MCF 10A (cell line): Measurements from ENCODE around the gene EHD3. TPM values are rescaled to one million over a fixed set of nuclear protein-coding genes. Genes with fewer than 3 reads are reported as not detected.

Experiments
- BruUV-seq: library from RNA; stranded (reverse); fragments of 400-500 nt; replicated peaks from 2 replicates; lab custom pipeline; 2021; lab: Mats Ljungman, UMichigan
- CTCF ChIA-PET: fragments of 300-600 bp; sonication (Branson Sonifier 250); formaldehyde crosslinking; extraction: SDS; loops from one replicate; lab custom pipeline; 2021; ENCODE audit warnings: antibody characterized with exemption, inconsistent platforms; lab: Yijun Ruan, JAX
- POLR2A ChIA-PET: fragments of 300-600, 350-650 bp; sonication (Branson Sonifier 250); formaldehyde crosslinking; extraction: SDS; loops from one replicate; lab custom pipeline; 2020; ENCODE audit warnings: antibody characterized with exemption, inconsistent platforms; lab: Yijun Ruan, JAX
- DNase-seq: peaks from one replicate; pipeline ENCODE4 v3.0.0-alpha.2; 2018; ENCODE audit not compliant: unreplicated experiment
- H3K27ac Mint-ChIP-seq: one replicate; pipeline ENCODE4 v1.8.0; 2022; ENCODE audit warnings: mild to moderate bottlenecking, low read depth, mixed read lengths; ENCODE audit not compliant: unreplicated experiment
- H3K27me3 Mint-ChIP-seq: one replicate; pipeline ENCODE4 v1.8.0; 2022; ENCODE audit warnings: mixed read lengths; ENCODE audit not compliant: insufficient read depth, unreplicated experiment
- H3K36me3 Mint-ChIP-seq: one replicate; pipeline ENCODE4 v1.8.0; 2022; ENCODE audit warnings: mild to moderate bottlenecking, moderate library complexity, mixed read lengths; ENCODE audit not compliant: insufficient read depth, unreplicated experiment
- H3K4me1 Mint-ChIP-seq: one replicate; pipeline ENCODE4 v1.8.0; 2022; ENCODE audit warnings: mixed read lengths; ENCODE audit not compliant: insufficient read depth, unreplicated experiment
- H3K4me3 Mint-ChIP-seq: one replicate; pipeline ENCODE4 v1.8.0; 2022; ENCODE audit warnings: mild to moderate bottlenecking, moderate library complexity, mixed read lengths; ENCODE audit not compliant: unreplicated experiment
- H3K9me3 Mint-ChIP-seq: one replicate; pipeline ENCODE4 v1.8.0; 2022; ENCODE audit warnings: mixed read lengths; ENCODE audit not compliant: unreplicated experiment
- intact Hi-C: fragments of 100-400 bp; cut with micrococcal nuclease; formaldehyde crosslinking; loops from 2 replicates; pipeline ENCODE4 v1.14.1; 2022
- total RNA-seq: library from RNA; stranded (reverse); gene quantifications from 2 replicates; pipeline ENCODE4 v1.2.3, GENCODE V29; 2022
- TF ChIP-seq, protein P1 (sequence below): fragments of 200-600 bp; IDR thresholded peaks from one replicate; pipeline ENCODE4 v1.8.0; 2022; ENCODE audit warnings: antibody characterized with exemption, mild to moderate bottlenecking; ENCODE audit not compliant: unreplicated experiment

The EHD3 gene
- total RNA-seq, 1 experiment from 2014 or later, result 0.49 TPM

DNA sequence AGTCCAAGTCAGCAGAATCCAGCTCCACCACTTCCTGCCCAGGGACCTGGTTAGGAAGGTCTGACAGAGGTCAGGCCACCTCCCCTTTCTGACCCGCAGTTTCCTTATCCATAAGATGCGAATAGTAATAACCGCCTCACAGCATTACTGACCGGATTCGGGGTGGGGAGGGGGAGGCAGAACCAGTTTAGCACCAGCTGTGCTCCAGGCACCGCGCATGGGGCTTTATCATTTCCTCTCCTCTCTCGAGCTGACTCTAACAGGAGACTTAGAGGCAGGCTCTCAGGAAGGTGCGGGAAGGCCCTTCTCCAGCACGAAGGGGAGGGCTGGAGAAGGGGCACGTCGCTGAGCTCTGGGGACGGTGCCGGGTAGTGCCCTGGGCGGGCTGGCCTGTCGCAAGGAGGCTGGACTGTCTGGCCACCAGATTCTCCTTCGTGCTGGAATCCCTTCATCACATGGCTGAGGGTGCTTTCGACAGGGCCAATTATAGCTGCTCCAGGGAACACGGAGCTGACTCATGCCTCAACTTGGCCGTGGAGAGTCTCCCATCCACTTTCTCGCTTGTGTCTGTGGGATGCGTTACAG, 5.7 kb downstream of the EHD3 start:
- POLR2A ChIA-PET, result no interaction called here
- Mint-ChIP-seq H3K4me3 (no peak overlapping the region), H3K27me3 (no peaks in the 10 kb centered on the region), H3K27ac (no peak overlapping the region), H3K36me3 (no peaks in the 10 kb centered on the region), H3K9me3 (no peaks in the 10 kb centered on the region), H3K4me1 (no peaks in the 10 kb centered on the region)
- CTCF ChIA-PET, result no interaction called here
- no TSS peak for BruUV-seq
- no peak for DNase-seq
- intact Hi-C loops, result no loop called here
- TF ChIP-seq, protein P1, sequence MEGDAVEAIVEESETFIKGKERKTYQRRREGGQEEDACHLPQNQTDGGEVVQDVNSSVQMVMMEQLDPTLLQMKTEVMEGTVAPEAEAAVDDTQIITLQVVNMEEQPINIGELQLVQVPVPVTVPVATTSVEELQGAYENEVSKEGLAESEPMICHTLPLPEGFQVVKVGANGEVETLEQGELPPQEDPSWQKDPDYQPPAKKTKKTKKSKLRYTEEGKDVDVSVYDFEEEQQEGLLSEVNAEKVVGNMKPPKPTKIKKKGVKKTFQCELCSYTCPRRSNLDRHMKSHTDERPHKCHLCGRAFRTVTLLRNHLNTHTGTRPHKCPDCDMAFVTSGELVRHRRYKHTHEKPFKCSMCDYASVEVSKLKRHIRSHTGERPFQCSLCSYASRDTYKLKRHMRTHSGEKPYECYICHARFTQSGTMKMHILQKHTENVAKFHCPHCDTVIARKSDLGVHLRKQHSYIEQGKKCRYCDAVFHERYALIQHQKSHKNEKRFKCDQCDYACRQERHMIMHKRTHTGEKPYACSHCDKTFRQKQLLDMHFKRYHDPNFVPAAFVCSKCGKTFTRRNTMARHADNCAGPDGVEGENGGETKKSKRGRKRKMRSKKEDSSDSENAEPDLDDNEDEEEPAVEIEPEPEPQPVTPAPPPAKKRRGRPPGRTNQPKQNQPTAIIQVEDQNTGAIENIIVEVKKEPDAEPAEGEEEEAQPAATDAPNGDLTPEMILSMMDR, result no peak

- POLR2A ChIA-PET, result no interaction called here
- Mint-ChIP-seq H3K27ac (no peak overlapping the region), H3K4me1 (no peaks in the 10 kb centered on the region), H3K27me3 (no peaks in the 10 kb centered on the region), H3K9me3 (no peaks in the 10 kb centered on the region), H3K4me3 (no peak overlapping the region), H3K36me3 (no peaks in the 10 kb centered on the region)
- no TSS peak for BruUV-seq
- intact Hi-C loops, result no loop called here
- no peak for DNase-seq
- TF ChIP-seq, protein P1, result no peak
- CTCF ChIA-PET, result no interaction called here
Observed at GRCh38 chr2:31240381-31241365, 6.7 kb downstream of the EHD3 start.

GRCh38 chr2:31241625-31242270, 7.8 kb downstream of the EHD3 start:
- Mint-ChIP-seq H3K4me1 (no peaks in the 10 kb centered on the region), H3K4me3 (no peak overlapping the region), H3K36me3 (no peaks in the 10 kb centered on the region), H3K27me3 (no peaks in the 10 kb centered on the region), H3K9me3 (no peaks in the 10 kb centered on the region), H3K27ac (no peak overlapping the region)
- CTCF ChIA-PET, result no interaction called here
- TF ChIP-seq, protein P1, result no peak
- no TSS peak for BruUV-seq
- intact Hi-C loops, result no loop called here
- POLR2A ChIA-PET, result no interaction called here
- peak; percentile 16 for DNase-seq

DNA sequence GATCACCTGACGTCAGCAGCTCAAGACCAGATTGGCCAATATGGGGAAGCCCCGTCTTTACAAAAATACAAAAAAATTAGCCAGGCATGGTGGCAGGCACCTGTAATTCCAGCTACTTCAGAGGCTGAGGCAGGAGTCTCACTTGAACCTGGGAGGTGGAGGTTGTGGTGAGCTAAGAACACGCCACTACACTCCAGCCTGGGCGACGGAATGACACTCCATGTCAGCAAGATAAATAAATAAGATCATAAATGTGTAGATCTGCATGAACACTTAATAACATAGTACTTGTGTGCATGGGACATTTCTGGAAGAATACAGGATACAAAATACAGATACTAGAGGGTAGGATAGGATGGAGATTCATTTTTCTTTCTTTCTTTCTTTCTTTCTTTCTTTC, 9.1 kb downstream of the EHD3 start:
- BruUV-seq, result no TSS peak
- no peaks in the 10 kb centered on the region for H3K27me3 Mint-ChIP-seq
- CTCF ChIA-PET, result interaction anchor here (1.3 kb wide), 1 partner anchor 9 kb away, joined by 3 read pairs; the partner anchor contains the start of gene EHD3

More for the DNA sequence above, 9.1 kb downstream of the EHD3 start:
- DNase-seq, result no peak
- no peak overlapping the region for H3K4me3 Mint-ChIP-seq
- H3K27ac Mint-ChIP-seq, result no peak overlapping the region
- H3K36me3 Mint-ChIP-seq, result no peaks in the 10 kb centered on the region
- POLR2A ChIA-PET, result no interaction called here
- no peaks in the 10 kb centered on the region for H3K9me3 Mint-ChIP-seq
- TF ChIP-seq, protein P1, result no peak
- intact Hi-C loops, result no loop called here
- no peaks in the 10 kb centered on the region for H3K4me1 Mint-ChIP-seq
